Measurements from ENCODE around the gene VNN1.

DNA sequence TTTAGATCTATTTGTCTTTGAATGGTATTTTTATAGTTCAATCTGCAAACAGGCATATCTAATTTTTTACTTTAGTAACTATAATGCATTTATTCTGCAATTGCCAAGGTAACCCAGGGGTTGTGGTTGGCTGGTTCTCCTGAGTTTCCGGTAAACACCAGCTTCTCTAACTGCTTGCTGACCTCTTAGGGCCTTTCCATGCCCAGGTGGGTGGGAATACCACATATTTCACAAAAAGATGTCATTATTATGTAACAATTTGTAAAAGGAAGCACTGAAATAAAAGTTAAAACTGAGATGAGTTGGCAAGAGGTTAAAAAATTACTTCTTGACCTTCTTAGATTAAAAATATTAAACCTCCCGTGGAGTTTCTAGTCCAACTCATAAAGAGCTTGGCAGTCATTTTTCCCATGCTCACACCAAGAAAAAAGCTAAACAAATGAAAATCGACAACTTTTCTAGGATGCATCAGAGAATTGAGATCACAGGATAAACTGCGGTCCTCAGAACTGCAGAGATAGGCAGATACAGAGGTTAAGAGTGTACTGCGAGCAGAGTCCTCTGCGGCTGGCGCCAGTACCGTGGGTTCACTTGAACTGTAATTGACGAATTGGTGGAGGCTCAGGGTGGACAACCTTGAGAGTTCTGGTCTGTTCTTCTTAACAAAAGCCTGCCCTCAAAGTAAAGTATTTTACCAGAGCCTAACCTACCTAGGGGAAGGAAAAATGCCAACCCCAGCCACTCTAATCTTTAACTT is 2.2 kb upstream of the VNN1 start:
- TF ChIP-seq, protein P1, sequence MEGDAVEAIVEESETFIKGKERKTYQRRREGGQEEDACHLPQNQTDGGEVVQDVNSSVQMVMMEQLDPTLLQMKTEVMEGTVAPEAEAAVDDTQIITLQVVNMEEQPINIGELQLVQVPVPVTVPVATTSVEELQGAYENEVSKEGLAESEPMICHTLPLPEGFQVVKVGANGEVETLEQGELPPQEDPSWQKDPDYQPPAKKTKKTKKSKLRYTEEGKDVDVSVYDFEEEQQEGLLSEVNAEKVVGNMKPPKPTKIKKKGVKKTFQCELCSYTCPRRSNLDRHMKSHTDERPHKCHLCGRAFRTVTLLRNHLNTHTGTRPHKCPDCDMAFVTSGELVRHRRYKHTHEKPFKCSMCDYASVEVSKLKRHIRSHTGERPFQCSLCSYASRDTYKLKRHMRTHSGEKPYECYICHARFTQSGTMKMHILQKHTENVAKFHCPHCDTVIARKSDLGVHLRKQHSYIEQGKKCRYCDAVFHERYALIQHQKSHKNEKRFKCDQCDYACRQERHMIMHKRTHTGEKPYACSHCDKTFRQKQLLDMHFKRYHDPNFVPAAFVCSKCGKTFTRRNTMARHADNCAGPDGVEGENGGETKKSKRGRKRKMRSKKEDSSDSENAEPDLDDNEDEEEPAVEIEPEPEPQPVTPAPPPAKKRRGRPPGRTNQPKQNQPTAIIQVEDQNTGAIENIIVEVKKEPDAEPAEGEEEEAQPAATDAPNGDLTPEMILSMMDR (IDR thresholded peaks at IDR 0.05; ENCODE audit: extremely low read depth in 1 of 2, insufficient read depth in 1 of 2, low read depth in 1 of 2, low read length in 2 of 2): no peak
- TF ChIP-seq EZH2 (IDR thresholded peaks at IDR 0.05; ENCODE audit: borderline replicate concordance, low read depth, low read length, severe bottlenecking): no peak
- TF ChIP-seq, protein P2, sequence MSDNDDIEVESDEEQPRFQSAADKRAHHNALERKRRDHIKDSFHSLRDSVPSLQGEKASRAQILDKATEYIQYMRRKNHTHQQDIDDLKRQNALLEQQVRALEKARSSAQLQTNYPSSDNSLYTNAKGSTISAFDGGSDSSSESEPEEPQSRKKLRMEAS (IDR thresholded peaks at IDR 0.05; ENCODE audit: insufficient read depth, insufficient read length): no peak
- TF ChIP-seq POLR2AphosphoS5 (IDR thresholded peaks at IDR 0.05; ENCODE audit: insufficient read depth, low read depth, low read length): no peak
- TF ChIP-seq POLR2A (IDR thresholded peaks at IDR 0.05; ENCODE audit: low read depth, low read length): no peak
- no peak for TF ChIP-seq FOS (IDR thresholded peaks at IDR 0.05; ENCODE audit: borderline replicate concordance, insufficient read depth, low read length)
- no peak for TF ChIP-seq JUN (IDR thresholded peaks at IDR 0.05; ENCODE audit: borderline replicate concordance, insufficient read depth, insufficient read length, low read depth)
- TF ChIP-seq GATA2 (IDR thresholded peaks at IDR 0.05; ENCODE audit: insufficient read depth, insufficient read length, low read depth, low read length): no peak
- no peak for TF ChIP-seq MYC (IDR thresholded peaks at IDR 0.05; ENCODE audit: low read depth, low read length)

Data from endothelial cell of umbilical vein (primary cell).